Lower leg skin (tissue), 4 donors: ENCODE results near the gene FKBP1A. TPM values are rescaled to one million over a fixed set of nuclear protein-coding genes. Genes with fewer than 3 reads are reported as not detected.
"Not testable (repeated sequence)": the region's sequence is repeated elsewhere in the genome, so short reads cannot be mapped to it uniquely, and the experiment has no call there.

Experiments
- DNase-seq, 2 donors: peaks; one replicate each; pipeline ENCODE4 v3.0.0-alpha.2; 2019; ENCODE audit warnings: low spot score in 2 of 2
- H3K4me3 ChIP-seq: fragments of 200-600 bp; sonication (generic); 2 replicates; pipeline ENCODE4 v1.5.1; 2017; ENCODE audit warnings: mild to moderate bottlenecking, low read depth; ENCODE audit not compliant: poor library complexity, severe bottlenecking
- CTCF ChIP-seq, 3 donors: fragments of 450-650 bp; IDR thresholded peaks; one replicate each; pipeline ENCODE4 v1.5.1; 2016; ENCODE audit warnings: antibody characterized with exemption in 3 of 3, mild to moderate bottlenecking in 3 of 3, moderate library complexity in 2 of 3
- POLR2A ChIP-seq, 2 donors: fragments of 450-650 bp; IDR thresholded peaks; one replicate each; pipeline ENCODE4 v1.6.1; 2016 to 2017; ENCODE audit warnings: antibody characterized with exemption in 2 of 2, mild to moderate bottlenecking in 1 of 2, moderate library complexity in 1 of 2
- WGBS, 2 donors: methylation state at CpG; one replicate each; pipeline ENCODE4 v1.1.5; 2018; 5-methylcytosine and 5-hydroxymethylcytosine counted together
- intact Hi-C: fragments of 100-400 bp; cut with DNase I; formaldehyde crosslinking; loops from one replicate; pipeline ENCODE4 v1.15.0; 2023; ENCODE audit warnings: low total_unique reads
- total RNA-seq, 4 donors: library from RNA; depleted of rRNA; stranded (reverse); fragments of >200 nt; gene quantifications; one replicate each; pipeline ENCODE4 v1.1.0, GENCODE V29; 2016

The FKBP1A gene
- total RNA-seq, 4 donors from 2014 or later = 72.6 to 133 (median 87.5) TPM

GRCh38 chr20:1402149-1402548 is 9.3 kb upstream of the FKBP1A start:
- WGBS, 2 donors = 62 to 69% methylated on average over 7 of the region's 7 CpGs
- peak in 1 of 2 donors; percentile 68 for DNase-seq
- no peak for TF ChIP-seq CTCF (IDR thresholded peaks at IDR 0.05)
- no peak for TF ChIP-seq POLR2A (IDR thresholded peaks at IDR 0.05)
- H3K4me3 ChIP-seq = no peak overlapping the region
- intact Hi-C loops = no loop called here

GRCh38 chr20:1401451-1401907 is 8.6 kb upstream of the FKBP1A start:
- intact Hi-C loops = no loop called here
- no peak for TF ChIP-seq POLR2A (IDR thresholded peaks at IDR 0.05)
- TF ChIP-seq CTCF (IDR thresholded peaks at IDR 0.05) = no peak
- H3K4me3 ChIP-seq = no peak overlapping the region
- 72 to 83% methylated on average over 3 of the region's 3 CpGs for WGBS, 2 donors
- peak in 1 of 2 donors; percentile 10 for DNase-seq

GRCh38 chr20:1399678-1400366 is 7.0 kb upstream of the FKBP1A start:
- 13 to 18% methylated on average over 8 of the region's 8 CpGs for WGBS, 2 donors
- DNase-seq = peak in 1 of 2 donors; percentile 31
- H3K4me3 ChIP-seq = not testable (repeated sequence)
- intact Hi-C loops = loop anchor here (10.0 kb wide), 1 partner anchor 65 kb away; no protein-coding TSS in a partner anchor

GRCh38 chr20:1398185-1398584 is 5.3 kb upstream of the FKBP1A start:
- 61 to 70% methylated on average over 7 of the region's 7 CpGs for WGBS, 2 donors
- intact Hi-C loops = loop anchor here (10.0 kb wide), 1 partner anchor 63 kb away; no protein-coding TSS in a partner anchor
- DNase-seq = peak in 1 of 2 donors; percentile 12
- H3K4me3 ChIP-seq = not testable (repeated sequence)

GRCh38 chr20:1397710-1398109 is 4.9 kb upstream of the FKBP1A start:
- DNase-seq = peak in 1 of 2 donors; percentile 32
- no peak overlapping the region for H3K4me3 ChIP-seq
- 77 to 80% methylated on average over 4 of the region's 4 CpGs for WGBS, 2 donors
- intact Hi-C loops = loop anchor here (10.0 kb wide), 1 partner anchor 63 kb away; no protein-coding TSS in a partner anchor
- TF ChIP-seq CTCF (IDR thresholded peaks at IDR 0.05) (no peak), POLR2A (IDR thresholded peaks at IDR 0.05) (no peak)

GRCh38 chr20:1396702-1397101 is 3.8 kb upstream of the FKBP1A start:
- intact Hi-C loops = loop anchor here (10.0 kb wide), 1 partner anchor 62 kb away; no protein-coding TSS in a partner anchor
- DNase-seq = no peak
- WGBS, 2 donors = 77 to 78% methylated on average over 4 of the region's 4 CpGs
- no peak overlapping the region for H3K4me3 ChIP-seq
- TF ChIP-seq CTCF (IDR thresholded peaks at IDR 0.05) = no peak
- TF ChIP-seq POLR2A (IDR thresholded peaks at IDR 0.05) = no peak
